ENCODE results near the gene LDB3.

GRCh38 chr10:86698207-86698940, 30.1 kb downstream of the LDB3 start:
- TF ChIP-seq ARNT (IDR thresholded peaks at IDR 0.05) (no peak), ZNF384 (IDR thresholded peaks at IDR 0.05) (no peak), BHLHE40 (IDR thresholded peaks at IDR 0.05; ENCODE audit: borderline replicate concordance) (no peak)

Measured in HEK293T (cell line).